GM12892 (cell line): ENCODE measurements around the gene ACCS.

ENCODE experiments used
- POLR2A ChIP-seq: IDR thresholded peaks from 2 replicates; pipeline ENCODE4 v1.6.1; 2011; ENCODE audit warnings: low read depth, low read length, control low read depth
- POLR2AphosphoS5 ChIP-seq: IDR thresholded peaks from 2 replicates; pipeline ENCODE4 v1.6.1; 2011; ENCODE audit warnings: low read depth, low read length, control low read depth
- TAF1 ChIP-seq: IDR thresholded peaks from 2 replicates; pipeline ENCODE4 v1.6.1; 2011; ENCODE audit warnings: low read depth, mild to moderate bottlenecking, control low read depth, low read length, borderline replicate concordance

DNA sequence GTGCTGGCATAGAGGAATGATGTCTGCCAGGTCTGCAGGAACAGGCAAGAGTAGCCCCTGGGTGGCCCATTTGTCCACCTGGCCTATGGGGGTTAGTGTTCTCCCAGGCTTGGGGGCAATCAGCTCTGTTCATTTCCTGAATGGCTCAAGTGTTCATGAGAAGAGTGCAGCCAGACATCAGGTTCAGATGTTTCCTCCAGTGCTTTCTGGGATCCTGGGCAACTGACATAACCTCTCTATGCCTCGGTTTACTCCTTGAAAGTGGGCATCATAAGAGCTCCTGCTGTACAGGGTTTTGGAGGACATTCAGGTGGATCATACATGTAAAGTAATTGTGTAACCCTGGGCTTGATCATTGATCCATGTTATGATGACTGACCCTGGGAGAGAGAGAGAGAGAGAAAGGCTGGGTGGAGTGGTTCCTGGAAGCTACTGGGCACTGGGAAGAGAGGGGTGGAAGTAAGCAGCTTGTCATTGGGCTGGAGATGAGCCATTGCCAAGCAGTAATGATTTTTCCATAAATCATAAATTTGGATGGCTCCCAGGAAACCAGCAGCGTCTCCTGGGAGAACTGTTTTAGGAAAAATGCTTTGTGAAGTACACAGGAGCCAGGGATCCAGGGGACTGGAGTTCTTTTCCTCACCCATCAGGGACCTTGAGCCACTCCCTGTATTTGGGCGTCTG, 48.5 kb upstream of the ACCS start:
- TF ChIP-seq POLR2A (no peak), TAF1 (no peak), POLR2AphosphoS5 (no peak)
